DOHH2 (cell line): ENCODE results near the gene CLMN.

Source experiments
- H3F3A ChIP-seq: fragments of 200-600 bp; sonication (generic), shearing (Covaris generic); 2 replicates; pipeline ENCODE4 v1.6.0; 2016; ENCODE audit warnings: antibody characterized with exemption, mild to moderate bottlenecking; ENCODE audit not compliant: control insufficient read depth, insufficient read depth
- H3K27ac ChIP-seq: fragments of 200-600 bp; sonication (generic); 2 replicates; pipeline ENCODE4 v1.5.1; 2014; ENCODE audit warnings: low read depth, mild to moderate bottlenecking, low read length, moderate library complexity
- H3K27me3 ChIP-seq: fragments of 200-600 bp; sonication (generic); 2 replicates; pipeline ENCODE4 v1.6.1; 2014; ENCODE audit warnings: mild to moderate bottlenecking, low read length, mixed read lengths; ENCODE audit not compliant: control insufficient read depth
- H3K36me3 ChIP-seq: fragments of 200-600 bp; sonication (generic); 2 replicates; pipeline ENCODE4 v1.6.1; 2014; ENCODE audit warnings: mild to moderate bottlenecking, low read length, moderate library complexity, mixed read lengths; ENCODE audit not compliant: control insufficient read depth
- H3K4me1 ChIP-seq: fragments of 200-600 bp; sonication (generic); 2 replicates; pipeline ENCODE4 v1.6.1; 2014; ENCODE audit warnings: mild to moderate bottlenecking, low read length, mixed read lengths; ENCODE audit not compliant: control insufficient read depth
- H3K4me2 ChIP-seq: fragments of 200-600 bp; sonication (generic); 2 replicates; pipeline ENCODE4 v1.6.0; 2014; ENCODE audit warnings: mild to moderate bottlenecking, low read length, moderate library complexity
- H3K4me3 ChIP-seq: fragments of 200-600 bp; sonication (generic); 2 replicates; pipeline ENCODE4 v1.5.1; 2014; ENCODE audit warnings: mild to moderate bottlenecking, low read length, mixed read lengths
- H3K79me2 ChIP-seq: fragments of 200-600 bp; sonication (generic); 2 replicates; pipeline ENCODE4 v1.6.1; 2014; ENCODE audit warnings: mild to moderate bottlenecking, low read length, mixed read lengths; ENCODE audit not compliant: control insufficient read depth
- H3K9me2 ChIP-seq: fragments of 200-600 bp; sonication (generic); replicated peaks from 2 replicates; pipeline ENCODE4 v1.6.1; 2014; ENCODE audit warnings: mild to moderate bottlenecking, low read length, mixed read lengths; ENCODE audit not compliant: control insufficient read depth
- H3K9me3 ChIP-seq: fragments of 200-600 bp; sonication (generic); 2 replicates; pipeline ENCODE4 v1.6.1; 2014; ENCODE audit warnings: antibody characterized with exemption, low read length, mixed read lengths; ENCODE audit not compliant: control insufficient read depth, insufficient read depth
- H4K20me1 ChIP-seq: fragments of 200-600 bp; sonication (generic); 2 replicates; pipeline ENCODE4 v1.6.0; 2014; ENCODE audit warnings: low read depth, mild to moderate bottlenecking, antibody characterized with exemption, low read length, moderate library complexity; ENCODE audit not compliant: control insufficient read depth, insufficient read depth
- EZH2phosphoT487 ChIP-seq: fragments of 200-600 bp; sonication (generic); IDR thresholded peaks from 2 replicates; pipeline ENCODE4 v1.6.1; 2017; ENCODE audit warnings: borderline replicate concordance, mild to moderate bottlenecking, antibody characterized with exemption, low read length, moderate library complexity, mixed read lengths
- TF ChIP-seq, protein P1 (sequence below): fragments of 200-600 bp; sonication (generic); IDR thresholded peaks from one replicate; pipeline ENCODE4 v1.5.1; 2014; ENCODE audit warnings: antibody characterized with exemption, mild to moderate bottlenecking, low read depth, low read length; ENCODE audit not compliant: poor library complexity, severe bottlenecking

CLMN gene

DNA sequence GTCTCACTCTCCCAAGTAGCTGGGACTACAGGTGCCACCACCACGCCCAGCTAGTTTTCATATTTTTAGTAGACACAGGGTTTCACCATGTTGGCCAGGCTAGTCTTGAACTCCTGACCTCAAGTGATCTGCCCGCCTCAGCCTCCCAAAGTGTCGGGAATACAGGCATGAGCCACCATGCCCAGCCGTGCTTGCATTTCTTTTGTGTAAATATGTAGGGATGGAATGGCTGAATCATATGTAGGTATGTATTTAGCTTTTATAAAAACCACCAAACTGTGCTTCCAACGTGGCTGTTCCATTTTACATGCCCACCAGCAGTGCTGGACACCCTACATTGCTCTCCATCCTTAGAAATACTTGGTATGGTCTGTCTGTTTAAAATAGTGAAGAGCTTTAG is 32.8 kb upstream of the CLMN start:
- Histone ChIP-seq H3K79me2 (no peaks in the 10 kb centered on the region), H3K36me3 (no peaks in the 10 kb centered on the region), H3K4me2 (no peak overlapping the region), H4K20me1 (no peaks in the 10 kb centered on the region), H3K27ac (no peak overlapping the region), H3K4me1 (no peaks in the 10 kb centered on the region), H3K27me3 (no peaks in the 10 kb centered on the region), H3K9me3 (no peaks in the 10 kb centered on the region), H3F3A (no peaks in the 10 kb centered on the region), H3K9me2 (no peaks in the 10 kb centered on the region), H3K4me3 (no peak overlapping the region)
- TF ChIP-seq, protein P1, sequence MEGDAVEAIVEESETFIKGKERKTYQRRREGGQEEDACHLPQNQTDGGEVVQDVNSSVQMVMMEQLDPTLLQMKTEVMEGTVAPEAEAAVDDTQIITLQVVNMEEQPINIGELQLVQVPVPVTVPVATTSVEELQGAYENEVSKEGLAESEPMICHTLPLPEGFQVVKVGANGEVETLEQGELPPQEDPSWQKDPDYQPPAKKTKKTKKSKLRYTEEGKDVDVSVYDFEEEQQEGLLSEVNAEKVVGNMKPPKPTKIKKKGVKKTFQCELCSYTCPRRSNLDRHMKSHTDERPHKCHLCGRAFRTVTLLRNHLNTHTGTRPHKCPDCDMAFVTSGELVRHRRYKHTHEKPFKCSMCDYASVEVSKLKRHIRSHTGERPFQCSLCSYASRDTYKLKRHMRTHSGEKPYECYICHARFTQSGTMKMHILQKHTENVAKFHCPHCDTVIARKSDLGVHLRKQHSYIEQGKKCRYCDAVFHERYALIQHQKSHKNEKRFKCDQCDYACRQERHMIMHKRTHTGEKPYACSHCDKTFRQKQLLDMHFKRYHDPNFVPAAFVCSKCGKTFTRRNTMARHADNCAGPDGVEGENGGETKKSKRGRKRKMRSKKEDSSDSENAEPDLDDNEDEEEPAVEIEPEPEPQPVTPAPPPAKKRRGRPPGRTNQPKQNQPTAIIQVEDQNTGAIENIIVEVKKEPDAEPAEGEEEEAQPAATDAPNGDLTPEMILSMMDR: no peak
- no peak for TF ChIP-seq EZH2phosphoT487

DNA sequence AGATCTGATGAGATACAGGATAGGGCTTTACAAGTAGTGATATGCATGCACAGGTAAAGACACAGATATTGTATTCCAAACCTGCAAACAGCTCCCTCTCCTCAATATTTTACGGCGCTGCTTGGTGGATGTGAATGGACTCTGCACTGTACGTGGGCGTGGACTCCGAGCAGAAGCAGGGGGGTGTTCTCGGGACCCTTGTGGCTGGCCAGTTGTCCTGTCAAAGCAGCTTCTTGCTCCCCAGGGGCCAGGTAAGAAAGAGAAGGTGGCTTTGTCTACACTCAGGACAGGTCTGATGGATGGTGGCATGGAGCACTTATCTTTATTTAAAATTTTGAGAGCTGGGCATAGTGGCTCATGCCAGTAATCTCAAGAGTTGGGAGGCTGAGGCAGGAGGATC is 29.5 kb upstream of the CLMN start:
- no peak overlapping the region for H3K27ac ChIP-seq
- no peak for TF ChIP-seq EZH2phosphoT487
- TF ChIP-seq, protein P1: no peak
- H3K36me3 ChIP-seq: no peaks in the 10 kb centered on the region
- no peaks in the 10 kb centered on the region for H3K9me3 ChIP-seq
- no peak overlapping the region for H3K4me2 ChIP-seq
- H4K20me1 ChIP-seq: no peaks in the 10 kb centered on the region
- no peaks in the 10 kb centered on the region for H3F3A ChIP-seq
- peaks cover 5% of the 10 kb centered on the region; the same call in 1 of the 2 replicates for H3K27me3 ChIP-seq
- H3K79me2 ChIP-seq: no peaks in the 10 kb centered on the region
- H3K4me1 ChIP-seq: no peaks in the 10 kb centered on the region
- no peak overlapping the region for H3K4me3 ChIP-seq
- H3K9me2 ChIP-seq: no peaks in the 10 kb centered on the region

DNA sequence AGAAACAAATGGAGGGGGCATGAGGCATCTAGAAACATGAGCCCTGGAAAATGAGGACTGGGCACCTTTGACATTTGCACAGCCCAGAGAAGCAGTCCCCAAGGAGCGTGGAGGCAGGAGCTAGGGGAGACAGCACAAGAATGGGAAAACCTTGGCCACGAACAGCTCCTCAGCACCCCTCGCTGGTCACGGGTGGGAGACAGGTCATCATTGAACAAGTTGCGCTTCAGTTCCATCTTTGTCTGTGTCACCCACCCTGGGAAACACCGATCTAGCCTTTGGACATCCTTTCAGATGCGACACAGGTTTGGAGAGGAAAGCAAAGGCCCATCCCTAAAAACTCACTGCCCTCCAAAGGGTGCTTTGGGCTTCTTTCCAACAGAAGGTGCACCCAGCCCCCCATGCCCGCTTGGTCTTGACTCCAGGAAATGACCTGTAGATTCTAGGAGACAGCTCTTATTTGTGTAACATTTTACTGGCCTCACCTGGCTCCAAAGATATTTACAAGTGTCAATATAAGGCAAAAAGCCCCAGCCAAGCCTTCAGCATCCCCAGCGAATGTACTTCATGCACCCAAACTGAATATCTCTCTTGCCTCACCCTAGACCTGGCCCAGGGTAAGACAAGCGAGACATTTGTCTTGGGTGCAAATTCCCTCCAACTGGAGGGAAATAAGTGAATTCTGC is 28.8 kb upstream of the CLMN start:
- no peaks in the 10 kb centered on the region for H3K4me1 ChIP-seq
- no peak overlapping the region for H3K4me2 ChIP-seq
- no peak overlapping the region for H3K27ac ChIP-seq
- no peaks in the 10 kb centered on the region for H3K36me3 ChIP-seq
- H4K20me1 ChIP-seq: no peaks in the 10 kb centered on the region
- TF ChIP-seq, protein P1: no peak
- no peak for TF ChIP-seq EZH2phosphoT487
- H3K9me2 ChIP-seq: no peaks in the 10 kb centered on the region
- no peaks in the 10 kb centered on the region for H3F3A ChIP-seq
- peaks cover 5% of the 10 kb centered on the region; the same call in 1 of the 2 replicates for H3K27me3 ChIP-seq
- H3K79me2 ChIP-seq: no peaks in the 10 kb centered on the region
- H3K9me3 ChIP-seq: no peaks in the 10 kb centered on the region
- no peak overlapping the region for H3K4me3 ChIP-seq
